HG02571 (cell line): ENCODE results near the gene FBLN2.

Source experiments
- ATAC-seq: cut with Tn5 transposase; IDR thresholded peaks from one replicate; pipeline ENCODE4 v1.9.1; 2021; ENCODE audit warnings: mild to moderate bottlenecking, moderate library complexity; ENCODE audit not compliant: unreplicated experiment

The FBLN2 gene

DNA sequence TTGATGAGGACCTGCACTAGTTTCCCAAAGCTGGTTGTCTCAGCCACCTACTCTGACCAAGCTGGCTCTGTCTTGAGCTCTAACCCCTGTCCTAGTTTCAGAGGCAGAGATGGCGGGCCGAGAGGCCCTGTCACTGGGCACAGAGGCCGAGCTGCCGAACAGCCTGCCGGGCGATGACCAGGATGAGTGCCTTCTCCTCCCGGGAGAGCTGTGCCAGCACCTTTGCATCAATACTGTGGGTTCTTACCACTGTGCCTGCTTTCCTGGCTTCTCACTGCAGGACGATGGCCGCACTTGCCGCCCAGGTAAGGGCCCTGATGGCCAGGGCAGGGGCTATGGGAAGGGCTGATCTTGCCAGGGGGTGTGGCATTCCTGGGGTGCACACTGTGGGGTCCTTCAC, 69.1 kb downstream of the FBLN2 start:
- ATAC-seq: no peak

DNA sequence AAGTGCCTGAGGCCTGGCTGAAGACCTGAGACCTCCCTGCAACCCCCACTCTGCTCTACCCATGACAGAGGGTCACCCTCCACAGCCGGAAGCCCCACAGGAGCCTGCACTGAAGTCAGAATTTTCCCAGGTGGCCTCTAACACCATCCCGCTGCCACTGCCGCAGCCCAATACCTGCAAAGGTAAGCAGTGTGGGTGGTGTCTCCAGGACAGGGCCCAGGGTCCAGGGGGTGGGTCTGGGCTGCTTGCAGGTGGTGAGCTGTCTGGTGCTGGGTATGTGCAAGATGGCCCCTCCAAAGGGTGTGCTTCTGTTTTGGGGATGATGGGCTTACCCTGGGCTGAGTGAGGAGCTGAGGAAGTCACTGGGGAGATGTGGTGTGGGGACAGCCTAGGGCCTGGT, 69.9 kb downstream of the FBLN2 start:
- no peak for ATAC-seq

DNA sequence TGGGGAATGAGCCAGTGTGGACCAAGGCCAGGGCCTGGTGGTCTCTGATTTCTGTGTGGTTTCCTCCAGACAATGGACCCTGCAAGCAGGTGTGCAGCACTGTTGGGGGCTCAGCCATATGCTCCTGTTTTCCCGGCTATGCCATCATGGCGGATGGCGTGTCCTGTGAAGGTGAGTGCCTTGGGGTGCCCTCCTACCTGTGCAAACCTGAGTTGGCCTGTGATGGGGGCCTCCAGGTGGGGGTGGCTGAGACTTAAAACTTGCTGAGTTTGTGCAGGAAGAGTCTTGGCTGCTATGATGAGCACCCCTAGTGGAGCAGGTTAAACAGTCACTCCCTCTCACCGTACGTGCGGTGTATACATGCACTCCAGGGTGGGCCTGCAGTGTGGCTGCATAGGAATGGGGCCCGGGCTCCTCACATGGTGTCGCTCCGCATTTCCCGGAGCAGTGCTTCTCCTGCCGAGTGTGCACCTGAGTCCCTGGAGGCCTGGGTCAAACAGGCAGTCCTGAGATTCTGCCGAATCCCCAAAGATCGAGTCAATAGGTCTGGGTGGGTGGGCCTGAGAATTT, 70.8 kb downstream of the FBLN2 start:
- no peak for ATAC-seq

DNA sequence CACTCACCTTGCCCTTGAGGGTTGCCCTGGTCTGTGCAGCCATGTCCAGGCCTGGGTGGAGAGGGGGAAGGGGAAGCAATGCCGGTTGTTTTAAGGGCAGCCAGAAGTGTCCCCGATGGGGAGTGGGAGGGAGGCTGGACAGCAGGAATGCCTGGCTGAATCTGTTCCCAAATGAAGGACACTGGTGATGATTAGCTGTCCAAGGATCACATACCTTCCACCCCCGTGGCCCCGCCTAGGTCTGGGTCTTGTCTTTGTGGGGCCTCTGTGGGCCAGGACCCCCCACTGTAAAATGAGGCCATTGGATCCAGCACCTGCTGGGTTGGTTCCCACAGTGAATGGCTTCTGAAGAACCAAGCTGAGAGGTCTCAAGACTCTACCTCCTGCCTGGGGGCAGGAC, 71.4 kb downstream of the FBLN2 start:
- no peak for ATAC-seq

DNA sequence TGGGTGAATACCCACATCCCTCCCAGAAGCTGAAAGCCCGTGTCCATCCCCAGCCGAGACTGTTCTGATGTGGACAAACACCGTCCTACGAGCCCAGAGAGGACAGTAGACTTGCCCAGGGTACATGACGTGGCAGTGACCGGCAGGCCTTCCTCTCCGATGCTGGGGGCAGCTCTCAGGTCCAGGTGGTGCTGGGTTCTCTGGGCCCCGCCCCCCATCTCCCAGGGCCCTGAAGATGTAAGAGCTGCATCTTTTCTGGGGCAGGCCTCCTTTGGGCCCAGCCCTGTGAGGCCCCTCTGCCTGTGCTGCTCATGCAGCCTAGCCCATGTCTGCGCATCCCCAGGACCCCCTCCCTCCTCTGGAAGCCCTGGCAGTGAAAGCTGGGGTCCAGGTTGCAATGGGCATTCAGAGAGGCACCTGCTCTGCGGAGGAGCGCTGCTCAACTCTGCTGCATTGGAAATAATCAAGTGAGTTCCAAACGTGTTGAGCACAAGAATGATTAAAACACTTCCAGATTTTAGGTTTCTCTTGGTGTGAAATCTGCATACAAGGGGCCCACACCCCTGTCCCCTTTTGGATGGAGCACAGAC, 71.9 kb downstream of the FBLN2 start:
- ATAC-seq: no peak

DNA sequence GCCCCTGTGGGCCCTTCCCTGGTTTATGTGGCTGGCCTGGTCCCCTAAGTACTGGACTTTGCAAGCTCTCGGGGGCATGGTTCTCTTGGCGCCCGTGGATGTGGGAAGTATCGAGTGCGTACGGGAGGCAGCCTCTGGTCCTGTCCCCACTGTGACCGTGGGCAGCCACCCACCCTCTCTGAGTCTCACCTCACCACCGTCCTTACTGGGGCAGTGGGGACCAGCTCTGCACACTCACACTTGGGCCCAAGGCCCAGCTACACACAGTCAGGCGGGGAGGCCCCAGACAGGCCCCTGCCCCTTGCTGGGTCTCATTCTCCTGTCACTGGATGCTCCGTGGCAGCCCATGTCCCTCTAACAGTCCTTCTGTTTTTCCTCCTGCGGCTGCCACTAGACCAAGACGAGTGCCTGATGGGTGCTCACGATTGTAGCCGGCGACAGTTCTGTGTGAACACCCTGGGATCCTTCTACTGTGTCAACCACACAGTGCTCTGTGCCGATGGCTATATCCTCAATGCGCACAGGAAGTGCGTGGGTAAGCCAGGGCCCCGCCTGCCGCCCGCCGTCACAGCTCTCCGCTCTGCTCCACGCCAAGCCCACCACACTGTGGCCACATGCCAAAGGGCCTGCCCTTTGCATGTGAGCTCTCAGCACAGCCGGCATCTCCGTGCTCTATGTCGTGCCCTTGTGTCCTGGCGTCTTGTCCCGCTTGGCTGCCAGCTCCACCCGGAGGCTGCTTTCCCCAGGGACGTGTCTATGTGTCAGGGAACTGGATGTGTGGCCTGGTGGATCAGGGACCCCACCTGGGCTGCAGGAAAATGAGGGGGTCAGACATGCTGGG, 72.7 kb downstream of the FBLN2 start:
- no peak for ATAC-seq

DNA sequence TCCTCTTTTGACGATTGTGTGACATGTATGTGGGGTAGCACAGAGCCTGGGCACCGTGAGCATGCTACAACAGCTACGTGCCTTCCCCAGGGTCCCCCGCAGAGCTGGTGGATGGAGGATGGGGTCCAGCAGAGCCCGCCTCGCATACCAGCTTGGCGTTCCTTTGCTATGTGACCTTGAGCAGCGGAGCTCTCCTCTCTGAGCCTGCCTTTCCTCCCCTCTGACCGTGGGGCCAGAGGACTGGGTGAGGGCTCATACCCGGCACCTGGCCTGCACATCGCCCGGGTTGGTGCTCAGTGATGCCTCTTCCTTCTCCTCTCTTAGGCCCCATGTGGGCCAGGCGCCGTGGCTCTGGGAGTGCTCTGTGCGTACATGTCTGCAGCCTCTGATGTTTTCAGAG, 73.4 kb downstream of the FBLN2 start:
- ATAC-seq: no peak

DNA sequence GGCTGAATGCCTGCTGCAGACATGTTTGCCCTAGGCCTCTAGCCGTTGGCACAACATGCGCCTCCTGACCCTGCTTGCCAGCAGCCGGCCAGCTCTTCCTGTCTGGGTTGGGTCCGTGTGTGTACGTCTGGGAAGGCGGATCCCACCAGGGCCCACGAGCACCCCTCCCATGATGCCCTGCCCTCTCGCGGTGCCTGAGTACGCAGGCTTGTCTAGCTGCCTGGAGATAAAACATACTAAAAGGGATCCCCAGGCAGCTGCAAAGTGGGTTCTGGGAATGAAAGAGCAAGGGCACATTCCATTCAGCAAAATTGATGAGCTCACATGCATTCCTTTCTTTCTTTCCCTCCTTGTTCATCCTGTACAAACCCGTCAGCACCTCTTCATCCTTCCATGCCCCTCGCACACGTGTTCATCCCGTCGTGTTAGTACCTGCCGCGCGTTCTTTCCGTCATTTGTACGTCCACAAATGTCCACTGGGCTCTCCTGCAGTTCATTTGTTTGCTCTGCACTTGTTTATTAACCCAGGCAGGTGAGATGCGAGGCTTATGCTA, 74.3 kb downstream of the FBLN2 start:
- ATAC-seq: no peak

DNA sequence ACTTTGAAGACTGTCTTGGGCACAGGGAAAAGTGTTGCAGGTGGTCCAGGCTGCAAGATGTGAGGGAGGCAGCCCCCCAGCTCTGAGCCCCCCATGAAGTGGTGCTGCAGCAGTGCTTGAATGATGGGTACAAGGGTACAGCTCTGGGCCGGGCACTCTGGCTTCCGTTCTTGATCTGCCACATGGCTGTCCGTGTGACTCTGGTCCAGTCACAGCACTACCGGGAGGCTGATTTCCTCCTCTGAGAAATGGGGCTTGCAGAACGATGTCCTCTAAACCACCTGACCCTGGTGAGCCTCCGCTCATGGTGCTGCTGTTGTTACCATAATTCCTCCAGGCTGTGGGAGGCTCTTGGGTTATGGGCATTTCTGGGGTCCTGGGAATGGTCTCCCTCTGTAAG, 75.1 kb downstream of the FBLN2 start:
- ATAC-seq: no peak

DNA sequence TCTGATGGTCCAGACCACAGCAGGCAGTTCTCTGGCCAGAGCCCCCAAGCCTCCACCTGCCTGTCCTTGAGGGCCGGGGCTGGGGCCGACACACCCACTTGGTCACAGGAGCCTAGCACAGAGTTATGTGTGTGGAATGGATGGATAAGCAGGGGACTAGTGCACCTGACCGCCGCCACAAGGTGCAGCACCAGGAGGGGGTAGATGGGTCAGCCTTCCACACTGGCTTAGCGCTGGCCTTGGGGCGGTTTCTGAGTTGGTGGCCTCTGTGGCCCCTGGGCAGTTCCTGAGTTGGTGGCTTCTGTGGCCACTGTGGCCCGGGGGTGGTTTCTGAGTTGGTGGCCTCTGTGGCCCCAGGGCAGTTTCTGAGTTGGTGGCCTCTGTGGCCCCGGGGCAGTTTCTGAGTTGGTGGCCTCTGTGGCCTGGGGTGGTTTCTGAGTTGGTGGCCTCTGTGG, 75.8 kb downstream of the FBLN2 start:
- no peak for ATAC-seq

DNA sequence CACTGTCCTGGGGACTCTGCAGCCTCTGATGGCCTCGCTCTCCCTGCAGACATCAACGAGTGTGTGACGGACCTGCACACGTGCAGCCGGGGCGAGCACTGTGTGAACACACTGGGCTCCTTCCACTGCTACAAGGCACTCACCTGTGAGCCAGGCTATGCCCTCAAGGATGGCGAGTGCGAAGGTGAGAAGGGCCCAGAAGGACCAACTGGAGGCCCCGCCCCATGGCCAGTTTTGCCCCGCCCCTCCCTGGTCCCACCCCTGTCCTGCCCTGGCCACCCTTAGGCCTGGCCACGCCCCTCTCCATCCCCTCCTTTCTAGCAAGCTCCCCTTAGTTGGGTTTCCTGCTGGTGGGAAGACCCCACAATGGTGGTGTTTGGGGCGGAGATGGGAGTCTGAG, 77.5 kb downstream of the FBLN2 start:
- no peak for ATAC-seq

DNA sequence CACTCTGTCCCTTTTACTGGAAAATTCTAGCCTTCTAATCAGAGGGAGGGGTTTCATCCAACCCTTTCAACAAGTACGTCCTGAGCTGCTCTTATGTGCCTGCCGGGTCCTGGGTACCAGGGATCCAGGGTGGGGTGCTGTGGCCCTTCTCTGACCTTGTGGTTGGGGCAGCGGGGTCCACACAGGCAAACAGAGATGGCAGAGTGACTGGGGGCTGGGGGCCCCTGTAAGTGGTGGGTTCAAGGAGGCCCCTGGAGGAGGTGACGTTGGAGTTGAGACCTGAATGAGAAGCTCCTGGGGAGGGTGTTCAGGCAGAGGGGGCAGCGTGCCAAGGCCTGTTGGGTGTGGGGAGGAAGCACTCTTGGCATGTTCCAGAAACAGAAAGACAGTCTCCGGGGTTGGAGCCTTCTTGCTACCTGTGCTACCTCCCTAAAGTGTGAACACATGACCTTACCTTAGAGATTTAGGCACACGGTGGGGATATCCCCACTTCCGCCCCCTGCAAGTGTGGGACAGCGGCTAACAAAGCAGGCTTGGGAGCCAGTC, 78.1 kb downstream of the FBLN2 start:
- no peak for ATAC-seq

DNA sequence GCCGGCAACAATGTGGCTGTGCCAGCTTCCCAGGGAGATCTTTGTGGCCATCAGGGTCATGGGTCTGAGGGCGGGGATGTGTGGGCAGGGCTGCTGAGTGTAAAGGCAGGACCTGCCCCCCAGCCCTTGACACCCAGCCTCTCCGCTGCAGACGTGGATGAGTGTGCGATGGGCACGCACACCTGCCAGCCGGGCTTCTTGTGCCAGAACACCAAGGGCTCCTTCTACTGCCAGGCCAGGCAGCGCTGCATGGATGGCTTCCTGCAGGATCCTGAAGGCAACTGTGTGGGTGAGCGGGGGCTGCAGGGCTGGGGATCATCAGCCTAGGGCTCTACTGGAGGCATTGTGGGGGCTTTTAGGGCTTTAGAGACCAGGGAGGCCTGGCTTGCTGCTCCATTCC, 78.8 kb downstream of the FBLN2 start:
- ATAC-seq: no peak

DNA sequence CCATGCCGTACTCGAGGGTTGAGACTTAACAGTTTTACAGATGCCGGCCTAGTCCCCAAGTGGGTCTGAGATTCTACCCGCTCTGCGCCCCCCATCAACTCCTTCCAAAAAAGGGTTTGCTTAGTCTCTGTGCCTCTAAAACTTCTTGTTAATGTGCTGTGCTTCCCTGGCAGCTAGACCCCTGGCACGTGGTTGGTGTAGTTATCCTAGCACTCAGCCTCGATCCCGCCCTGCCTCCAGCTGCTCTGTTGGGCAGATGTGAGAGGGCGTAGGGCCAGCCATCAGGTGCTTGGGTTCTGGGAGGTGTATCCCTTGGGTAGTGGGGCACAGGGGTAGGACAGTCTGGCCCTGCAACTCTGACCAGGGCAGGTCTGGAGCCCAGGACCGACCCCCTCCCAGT, 79.5 kb downstream of the FBLN2 start:
- no peak for ATAC-seq

DNA sequence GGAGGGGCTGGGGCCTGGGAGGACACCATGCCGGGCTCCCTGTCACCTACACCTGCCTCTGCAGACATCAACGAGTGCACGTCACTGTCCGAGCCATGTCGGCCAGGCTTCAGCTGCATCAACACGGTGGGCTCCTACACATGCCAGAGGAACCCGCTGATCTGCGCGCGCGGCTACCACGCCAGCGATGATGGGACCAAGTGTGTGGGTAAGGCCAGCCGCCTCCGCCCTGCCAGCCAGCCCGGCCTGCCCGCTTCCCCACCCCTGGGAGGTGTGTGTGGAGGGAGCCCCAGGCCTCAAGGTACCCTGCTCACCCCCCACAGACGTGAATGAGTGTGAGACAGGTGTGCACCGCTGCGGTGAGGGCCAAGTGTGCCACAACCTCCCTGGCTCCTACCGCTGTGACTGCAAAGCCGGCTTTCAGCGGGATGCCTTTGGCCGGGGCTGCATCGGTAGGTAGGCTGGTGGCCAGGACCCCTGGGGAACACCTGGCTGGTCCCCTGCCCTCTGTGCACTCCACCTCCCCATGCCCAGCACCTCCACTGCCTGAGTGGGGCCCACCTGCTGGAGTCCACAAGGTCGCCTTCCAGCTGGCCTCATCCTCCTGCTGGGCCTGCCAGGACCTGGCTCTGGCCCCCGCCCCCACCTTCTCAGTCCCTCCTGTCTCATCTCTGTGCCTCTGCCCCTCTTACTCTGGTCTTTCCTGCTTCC, 80.1 kb downstream of the FBLN2 start:
- no peak for ATAC-seq

DNA sequence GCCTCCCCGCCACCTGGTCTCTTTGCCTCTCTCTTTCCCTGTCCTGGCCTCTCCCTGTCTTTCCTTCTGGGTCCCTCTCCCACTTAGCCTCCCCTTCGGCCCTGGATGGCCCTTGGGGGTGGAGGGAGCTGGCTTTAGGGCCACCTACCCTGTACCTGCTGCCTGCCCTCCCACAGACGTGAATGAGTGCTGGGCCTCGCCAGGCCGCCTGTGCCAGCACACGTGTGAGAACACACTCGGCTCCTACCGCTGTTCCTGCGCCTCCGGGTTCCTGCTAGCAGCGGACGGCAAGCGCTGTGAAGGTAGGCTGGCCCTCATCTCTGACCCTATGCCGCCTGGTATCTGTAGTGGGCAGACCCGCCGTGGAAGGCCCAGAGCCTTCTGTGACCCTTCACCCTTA, 80.7 kb downstream of the FBLN2 start:
- no peak for ATAC-seq

DNA sequence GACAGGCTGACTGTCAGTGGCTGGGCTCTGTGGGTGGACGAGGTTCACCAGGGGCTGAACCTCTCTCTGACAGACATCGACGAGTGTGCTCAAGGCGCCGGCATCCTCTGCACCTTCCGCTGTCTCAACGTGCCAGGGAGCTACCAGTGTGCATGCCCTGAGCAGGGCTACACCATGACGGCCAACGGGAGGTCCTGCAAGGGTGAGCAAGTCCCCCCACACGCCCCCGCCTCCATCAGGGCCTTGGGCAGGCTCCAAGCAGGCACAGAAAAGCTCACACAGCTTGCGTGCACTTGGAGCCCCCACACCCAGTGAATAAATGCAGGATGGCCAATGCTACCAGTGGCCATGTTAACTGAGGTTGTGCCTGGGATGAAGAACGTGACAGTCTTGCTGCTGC, 82.3 kb downstream of the FBLN2 start:
- ATAC-seq: no peak

DNA sequence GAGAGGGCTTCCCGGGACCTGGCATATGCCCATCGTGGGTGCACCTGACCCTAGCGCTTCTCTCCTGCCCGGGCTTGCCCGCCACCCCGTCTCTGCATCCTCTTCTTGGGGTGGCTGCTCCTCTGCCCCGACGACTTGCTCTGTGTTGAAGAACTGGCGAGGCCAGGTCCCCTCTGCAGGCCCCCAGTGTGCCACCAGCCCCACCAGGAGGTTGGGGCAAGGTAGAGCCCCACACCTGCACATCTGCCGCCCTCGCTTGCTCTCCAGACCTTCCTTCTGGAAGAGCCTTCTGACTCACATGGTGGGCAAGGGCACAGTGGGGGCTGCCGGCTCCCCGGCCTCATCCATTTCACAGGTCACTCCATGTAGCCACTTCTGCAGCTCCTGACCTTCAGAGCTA, 84.3 kb downstream of the FBLN2 start:
- no peak for ATAC-seq

DNA sequence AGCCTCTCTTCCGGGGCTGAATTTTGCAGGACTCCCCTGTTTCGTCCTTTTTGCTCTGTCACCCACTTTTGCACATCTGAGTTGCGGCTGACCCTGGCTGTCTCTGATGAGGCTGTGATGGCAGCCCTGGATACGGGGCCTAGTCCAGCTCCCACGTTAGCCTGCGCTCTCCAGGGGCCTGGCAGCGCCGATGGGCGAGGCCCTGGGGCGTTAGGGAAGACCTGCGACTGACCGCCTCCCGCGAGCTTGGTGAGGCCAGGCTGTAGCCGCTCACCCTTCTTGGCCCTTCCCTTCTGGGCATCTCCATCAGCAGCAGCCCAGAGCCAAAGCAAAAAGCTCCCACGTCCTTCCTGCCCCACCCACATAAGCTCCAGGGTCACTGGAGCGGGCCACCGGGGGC, 85.2 kb downstream of the FBLN2 start:
- no peak for ATAC-seq

DNA sequence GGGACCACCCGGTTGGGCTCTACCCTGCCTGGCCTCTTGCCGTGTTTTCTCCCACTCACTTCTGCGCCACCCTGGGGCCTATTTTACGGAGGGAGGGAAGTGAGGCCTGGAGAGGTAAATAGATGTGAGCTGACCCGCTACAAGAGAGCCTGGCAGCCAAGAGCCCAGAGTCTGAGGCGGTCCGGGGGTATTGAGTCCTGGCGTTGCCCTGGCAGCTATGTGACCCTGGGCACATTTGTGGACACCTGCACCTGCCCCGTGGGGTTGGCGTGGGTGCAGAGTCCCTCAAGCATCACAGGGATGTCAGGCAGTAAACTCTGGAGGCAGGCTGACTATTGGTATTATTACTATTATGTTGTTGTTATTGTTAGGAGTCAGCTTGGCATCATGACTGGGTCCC, 85.7 kb downstream of the FBLN2 start:
- ATAC-seq: no peak

DNA sequence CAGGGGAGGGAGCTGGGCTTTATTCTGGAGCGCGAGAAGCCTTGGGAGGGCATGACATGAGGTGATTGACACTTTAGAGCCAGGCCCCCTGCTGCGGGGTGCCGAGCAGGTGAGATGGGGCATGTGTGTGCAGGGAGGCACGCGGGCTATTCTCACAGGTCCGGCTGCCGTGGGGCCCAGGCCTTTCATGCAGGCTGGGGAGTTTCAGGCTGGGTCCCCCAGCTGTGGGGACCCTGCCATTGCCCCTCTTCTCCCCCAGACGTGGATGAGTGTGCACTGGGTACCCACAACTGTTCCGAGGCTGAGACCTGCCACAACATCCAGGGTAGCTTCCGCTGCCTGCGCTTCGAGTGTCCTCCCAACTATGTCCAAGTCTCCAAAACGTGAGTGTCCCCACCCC, 87.3 kb downstream of the FBLN2 start:
- ATAC-seq: no peak
